Suprapubic skin (tissue), 4 donors: ENCODE measurements around the gene OR1D2. TPM values are rescaled to one million over a fixed set of nuclear protein-coding genes. Genes with fewer than 3 reads are reported as not detected.

Experiments used
- DNase-seq, 2 donors: peaks; one replicate each; pipeline ENCODE4 v3.0.0-alpha.2; 2019; ENCODE audit warnings: low spot score in 2 of 2
- H3K27ac ChIP-seq: fragments of 200-600 bp; sonication (generic); one replicate; pipeline ENCODE4 v1.5.1; 2019
- H3K27me3 ChIP-seq: fragments of 200-600 bp; sonication (generic); one replicate; pipeline ENCODE4 v1.5.1; 2019
- H3K36me3 ChIP-seq: fragments of 200-600 bp; sonication (generic); one replicate; pipeline ENCODE4 v1.5.1; 2019
- H3K4me1 ChIP-seq: fragments of 200-600 bp; sonication (generic); one replicate; pipeline ENCODE4 v1.5.1; 2019
- H3K4me3 ChIP-seq: fragments of 200-600 bp; sonication (generic); one replicate; pipeline ENCODE4 v1.5.1; 2019; ENCODE audit warnings: mild to moderate bottlenecking
- H3K9me3 ChIP-seq: fragments of 200-600 bp; sonication (generic); one replicate; pipeline ENCODE4 v1.5.1; 2019
- CTCF ChIP-seq, 2 donors: fragments of 200-600 bp in 1 of 2; fragments of 450-650 bp in 1 of 2; sonication (generic) in 1 of 2; IDR thresholded peaks; one replicate each; pipeline ENCODE4 v1.5.1; 2016 to 2019; ENCODE audit warnings: antibody characterized with exemption in 2 of 2, mild to moderate bottlenecking in 1 of 2, moderate library complexity in 1 of 2
- EP300 ChIP-seq: sonication (generic); formaldehyde crosslinking; IDR thresholded peaks from one replicate; pipeline ENCODE4 v1.6.1; 2017; ENCODE audit warnings: antibody characterized with exemption
- POLR2A ChIP-seq, 2 donors: fragments of 450-650 bp; IDR thresholded peaks; one replicate each; pipeline ENCODE4 v1.6.1; 2017; ENCODE audit warnings: antibody characterized with exemption in 2 of 2, mild to moderate bottlenecking in 2 of 2, moderate library complexity in 2 of 2
- POLR2AphosphoS5 ChIP-seq, 3 donors: sonication (generic); formaldehyde crosslinking; IDR thresholded peaks; one replicate each; pipeline ENCODE4 v1.6.1; 2017; ENCODE audit warnings: antibody characterized with exemption in 3 of 3
- WGBS: methylation state at CpG from one replicate; pipeline ENCODE4 v1.1.5; 2018; 5-methylcytosine and 5-hydroxymethylcytosine counted together
- total RNA-seq, 4 donors: library from RNA; depleted of rRNA; stranded (reverse); fragments of >200 nt; gene quantifications; one replicate each; pipeline ENCODE4 v1.1.0, GENCODE V29; 2016

OR1D2 gene
- total RNA-seq, 4 donors from 2014 or later, result not detected

- no peak for DNase-seq
- 56% methylated on average over 6 of the region's 6 CpGs for WGBS
- TF ChIP-seq CTCF (IDR thresholded peaks at IDR 0.05) (no peak), EP300 (no peak), POLR2AphosphoS5 (IDR thresholded peaks at IDR 0.05) (no peak), POLR2A (IDR thresholded peaks at IDR 0.05) (no peak)
- peaks cover 20% of the 10 kb centered on the region for H3K27me3 ChIP-seq
- no peaks in the 10 kb centered on the region for H3K36me3 ChIP-seq
- H3K9me3 ChIP-seq, result peaks cover 9% of the 10 kb centered on the region
- H3K4me1 ChIP-seq, result no peaks in the 10 kb centered on the region
- no peak overlapping the region for H3K27ac ChIP-seq
- H3K4me3 ChIP-seq, result no peak overlapping the region
Observed at GRCh38 chr17:3039736-3040135, 64.5 kb downstream of the OR1D2 start.

GRCh38 chr17:3038941-3039340 is 65.3 kb downstream of the OR1D2 start:
- peaks cover 2% of the 10 kb centered on the region for H3K9me3 ChIP-seq
- no peak overlapping the region for H3K4me3 ChIP-seq
- H3K4me1 ChIP-seq, result no peaks in the 10 kb centered on the region
- H3K36me3 ChIP-seq, result no peaks in the 10 kb centered on the region
- TF ChIP-seq POLR2AphosphoS5 (IDR thresholded peaks at IDR 0.05) (no peak), CTCF (IDR thresholded peaks at IDR 0.05) (no peak), POLR2A (IDR thresholded peaks at IDR 0.05) (no peak), EP300 (no peak)
- no peak for DNase-seq
- WGBS, result 63% methylated on average over 5 of the region's 5 CpGs
- no peak overlapping the region for H3K27ac ChIP-seq
- H3K27me3 ChIP-seq, result peaks cover 20% of the 10 kb centered on the region

Other genes starting within 250 kb of the OR1D2 start
- not detected for gene OR1D5, start 40.8 kb downstream of the OR1D2 start, total RNA-seq
- not detected for gene OR1G1, start 23.1 kb upstream of the OR1D2 start, total RNA-seq
- not detected for gene OR1A2, start 93.1 kb upstream of the OR1D2 start, total RNA-seq
- under 1 TPM in 1 of 4 donors, not detected in 3; 0.21 TPM for gene OR1A1, start 103.2 kb upstream of the OR1D2 start, total RNA-seq
- not detected for gene OR3A1, start 193.9 kb upstream of the OR1D2 start, total RNA-seq